H7 (cell line): ENCODE data around the gene ASMT. TPM values are rescaled to one million over a fixed set of nuclear protein-coding genes. Genes with fewer than 3 reads are reported as not detected.
"Not testable (repeated sequence)": the region's sequence is repeated elsewhere in the genome, so short reads cannot be mapped to it uniquely, and the experiment has no call there.

Source experiments
- DNase-seq: peaks from one replicate; pipeline ENCODE4 v3.0.0; 2012
- H3K27me3 ChIP-seq: 2 replicates; pipeline ENCODE4 v1.6.0; 2011; ENCODE audit warnings: mild to moderate bottlenecking, low read length; ENCODE audit not compliant: control insufficient read depth, insufficient read depth
- H3K36me3 ChIP-seq: replicated peaks from 2 replicates; pipeline ENCODE4 v1.5.1; 2011; ENCODE audit warnings: low read length; ENCODE audit not compliant: control insufficient read depth, insufficient read depth
- H3K4me3 ChIP-seq: 2 replicates; pipeline ENCODE4 v1.5.1; 2011; ENCODE audit warnings: low read depth, mild to moderate bottlenecking, control low read depth, low read length, moderate library complexity; ENCODE audit not compliant: insufficient read depth
- total RNA-seq: library from RNA; depleted of rRNA; stranded (reverse); fragments of >200 nt; shearing (Covaris generic); gene quantifications from 2 replicates; pipeline ENCODE4 v1.2.3, GENCODE V29; 2014

ASMT gene
- total RNA-seq, 1 experiment from 2014 or later, result 0.14 TPM

DNA sequence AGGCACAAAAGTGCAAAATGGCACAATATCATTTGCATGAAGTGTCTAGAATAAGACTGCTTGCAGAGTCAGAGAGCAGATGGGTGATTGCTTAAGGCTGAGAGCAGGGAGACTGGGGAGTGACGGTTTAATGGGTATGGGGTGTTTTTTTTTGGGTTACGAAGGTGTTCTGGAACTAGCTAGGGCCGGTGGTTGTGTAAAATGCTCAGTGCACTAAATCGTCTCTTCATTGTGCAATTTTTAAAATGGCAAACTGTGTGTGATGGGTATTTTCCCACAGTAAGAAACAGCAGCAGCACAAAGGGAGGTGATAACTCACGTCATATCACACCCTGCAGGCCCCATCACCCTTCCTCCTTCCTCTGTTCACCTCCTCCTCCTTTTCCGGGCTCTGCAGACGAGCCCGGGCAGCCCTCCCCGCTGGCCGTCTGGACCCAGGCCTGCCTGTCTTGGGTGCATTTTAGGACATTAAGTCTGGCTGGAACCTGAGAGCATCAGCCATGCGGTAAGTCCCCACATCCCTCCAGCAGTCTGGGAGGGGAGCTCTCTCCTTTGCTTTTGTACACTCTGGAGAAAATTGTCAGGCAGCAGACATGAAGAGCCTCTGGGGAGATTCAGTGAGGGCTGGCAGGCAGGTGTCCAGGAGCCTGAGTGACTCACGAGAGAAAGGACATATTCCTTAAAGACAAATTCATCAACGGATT lies 42.7 kb downstream of the ASMT start:
- DNase-seq, result no peak
- Histone ChIP-seq H3K36me3 (no peaks in the 10 kb centered on the region), H3K4me3 (no peak overlapping the region), H3K27me3 (no peaks in the 10 kb centered on the region)

GRCh38 chrX:1658071-1658491 lies 43.2 kb downstream of the ASMT start:
- DNase-seq, result no peak
- Histone ChIP-seq H3K36me3 (no peaks in the 10 kb centered on the region), H3K27me3 (no peaks in the 10 kb centered on the region), H3K4me3 (no peak overlapping the region)

GRCh38 chrX:1659664-1660461 lies 45.0 kb downstream of the ASMT start:
- no peaks in the 10 kb centered on the region for H3K36me3 ChIP-seq
- H3K4me3 ChIP-seq, result no peak overlapping the region
- DNase-seq, result no peak
- no peaks in the 10 kb centered on the region for H3K27me3 ChIP-seq

DNA sequence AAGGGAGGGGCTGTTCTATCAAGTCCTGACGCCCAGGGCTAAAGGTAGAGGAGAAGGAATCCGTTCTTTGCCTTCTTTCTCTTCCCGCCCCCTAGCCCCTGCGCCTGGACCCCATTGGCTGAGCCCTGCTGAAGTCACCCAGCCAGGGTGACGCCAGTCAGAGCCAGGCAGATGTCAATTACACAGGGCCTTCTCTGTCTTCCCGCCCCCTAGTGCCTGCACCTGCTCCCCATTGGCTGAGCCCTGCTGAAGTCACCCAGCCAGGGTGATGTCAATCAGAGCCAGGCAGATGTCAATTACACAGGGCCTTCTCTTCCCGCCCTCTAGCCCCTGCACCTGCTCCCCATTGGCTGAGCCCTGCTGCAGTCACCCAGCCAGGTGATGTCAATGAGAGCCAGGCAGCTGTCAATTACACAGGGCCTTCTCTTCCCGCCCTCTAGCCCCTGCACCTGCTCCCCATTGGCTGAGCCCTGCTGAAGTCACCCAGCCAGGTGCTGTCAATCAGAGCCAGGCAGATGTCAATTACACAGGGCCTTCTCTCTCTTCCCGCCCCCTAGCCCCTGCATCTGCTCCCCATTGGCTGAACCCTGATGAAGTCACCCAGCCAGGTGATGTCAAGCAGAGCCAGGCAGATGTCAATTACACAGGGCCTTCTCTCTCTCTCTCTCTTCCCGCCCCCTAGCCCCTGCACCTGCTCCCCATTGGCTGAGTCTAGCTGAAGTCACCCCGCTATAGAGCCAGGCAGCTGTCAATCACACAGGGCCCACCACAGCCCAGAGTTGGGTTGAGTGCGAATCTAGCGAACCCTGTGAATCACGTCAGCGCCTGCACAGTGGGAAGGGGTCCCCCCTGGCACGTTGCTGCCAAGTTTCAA lies 46.4 kb downstream of the ASMT start:
- peak; percentile 92 for DNase-seq
- Histone ChIP-seq H3K4me3 (no peak overlapping the region), H3K36me3 (no peaks in the 10 kb centered on the region), H3K27me3 (no peaks in the 10 kb centered on the region)

DNA sequence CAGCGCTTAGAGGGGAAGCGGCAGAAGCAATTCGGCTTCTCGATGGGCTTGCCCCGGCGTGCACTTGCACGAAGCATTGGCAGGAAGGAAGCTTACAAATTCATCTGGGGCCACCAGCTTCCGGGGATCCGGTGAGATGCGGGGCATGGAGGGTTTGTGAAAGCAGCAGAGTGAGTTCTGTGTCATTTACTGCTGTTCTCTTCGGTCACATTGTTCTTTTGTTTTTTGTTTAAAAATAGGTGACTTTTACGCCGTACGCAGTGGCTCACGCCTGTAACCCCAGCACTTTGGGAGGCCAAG lies 47.0 kb downstream of the ASMT start:
- Histone ChIP-seq H3K27me3 (no peaks in the 10 kb centered on the region), H3K4me3 (no peak overlapping the region), H3K36me3 (no peaks in the 10 kb centered on the region)
- DNase-seq, result no peak

- no peaks in the 10 kb centered on the region for H3K27me3 ChIP-seq
- H3K4me3 ChIP-seq, result no peak overlapping the region
- no peaks in the 10 kb centered on the region for H3K36me3 ChIP-seq
- DNase-seq, result no peak
These were observed 52.7 kb downstream of the ASMT start for GRCh38 chrX:1667566-1667965.

GRCh38 chrX:1673337-1673736 lies 58.5 kb downstream of the ASMT start:
- Histone ChIP-seq H3K4me3 (no peak overlapping the region), H3K36me3 (no peaks in the 10 kb centered on the region), H3K27me3 (no peaks in the 10 kb centered on the region)
- DNase-seq, result peak; percentile 58

DNA sequence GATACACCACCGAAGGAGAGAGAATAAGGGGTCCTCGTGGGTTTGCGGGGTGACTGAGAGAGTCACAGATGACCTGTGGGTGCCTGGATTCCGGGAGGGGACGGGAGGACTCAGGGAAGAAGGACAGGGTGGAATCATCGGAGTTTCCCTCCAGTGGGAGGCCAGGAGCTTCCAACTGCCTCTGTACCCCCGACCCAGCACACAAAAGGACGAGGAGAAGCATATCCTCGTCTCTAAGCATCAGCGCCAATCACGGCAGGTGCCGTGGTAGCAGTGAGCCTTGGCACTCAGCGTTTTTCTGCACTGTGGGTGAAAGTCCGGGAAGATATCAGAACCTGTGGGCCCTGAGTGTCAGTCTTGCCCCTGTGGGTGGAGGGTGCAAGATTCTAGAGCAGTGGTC lies 62.0 kb downstream of the ASMT start:
- H3K27me3 ChIP-seq, result no peaks in the 10 kb centered on the region
- H3K4me3 ChIP-seq, result no peak overlapping the region
- no peak for DNase-seq
- H3K36me3 ChIP-seq, result no peaks in the 10 kb centered on the region

DNA sequence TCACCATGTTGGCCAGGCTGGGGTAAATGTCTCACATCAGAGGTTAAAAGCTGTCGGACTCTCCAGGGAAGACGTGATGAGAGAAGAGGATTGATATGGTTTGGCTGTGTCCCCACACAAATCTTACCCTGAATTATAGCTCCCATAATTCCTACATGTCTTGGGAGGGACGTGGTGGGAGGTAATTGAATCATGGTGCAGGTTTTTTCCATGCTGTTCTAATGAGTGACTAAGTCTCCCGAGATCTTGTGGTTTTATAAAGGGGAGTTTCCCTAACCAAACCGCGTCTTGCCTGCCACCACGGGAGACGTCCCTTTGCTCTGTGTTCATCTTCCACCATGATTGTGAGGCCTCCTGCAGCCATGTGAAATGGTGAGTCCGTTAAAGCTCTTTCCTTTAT lies 64.4 kb downstream of the ASMT start:
- no peak overlapping the region for H3K4me3 ChIP-seq
- DNase-seq, result no peak
- H3K36me3 ChIP-seq, result no peaks in the 10 kb centered on the region

GRCh38 chrX:1681439-1681838 lies 66.6 kb downstream of the ASMT start:
- no peaks in the 10 kb centered on the region for H3K27me3 ChIP-seq
- no peak for DNase-seq
- H3K36me3 ChIP-seq, result no peaks in the 10 kb centered on the region
- no peak overlapping the region for H3K4me3 ChIP-seq

More for the DNA sequence above, 64.4 kb downstream of the ASMT start:
- no peaks in the 10 kb centered on the region for H3K27me3 ChIP-seq

DNA sequence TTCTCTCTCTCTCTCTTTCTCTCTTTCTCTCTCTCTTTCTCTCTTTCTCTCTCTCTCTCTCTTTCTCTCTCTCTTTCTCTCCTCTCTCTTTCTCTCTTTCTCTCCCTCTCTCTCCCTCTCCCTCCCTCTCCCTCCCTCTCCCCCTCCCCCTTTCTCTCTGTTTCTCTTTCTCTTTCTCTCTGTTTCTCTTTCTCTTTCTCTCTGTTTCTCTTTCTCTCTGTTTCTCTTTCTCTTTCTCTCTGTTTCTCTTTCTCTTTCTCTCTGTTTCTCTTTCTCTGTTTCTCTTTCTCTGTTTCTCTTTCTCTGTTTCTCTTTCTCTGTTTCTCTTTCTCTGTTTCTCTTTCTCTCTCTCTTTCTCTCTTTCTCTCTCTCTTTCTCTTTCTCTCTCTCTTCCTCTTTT lies 67.0 kb downstream of the ASMT start:
- DNase-seq, H3K36me3 ChIP-seq, H3K27me3 ChIP-seq, H3K4me3 ChIP-seq: not testable (repeated sequence)

DNA sequence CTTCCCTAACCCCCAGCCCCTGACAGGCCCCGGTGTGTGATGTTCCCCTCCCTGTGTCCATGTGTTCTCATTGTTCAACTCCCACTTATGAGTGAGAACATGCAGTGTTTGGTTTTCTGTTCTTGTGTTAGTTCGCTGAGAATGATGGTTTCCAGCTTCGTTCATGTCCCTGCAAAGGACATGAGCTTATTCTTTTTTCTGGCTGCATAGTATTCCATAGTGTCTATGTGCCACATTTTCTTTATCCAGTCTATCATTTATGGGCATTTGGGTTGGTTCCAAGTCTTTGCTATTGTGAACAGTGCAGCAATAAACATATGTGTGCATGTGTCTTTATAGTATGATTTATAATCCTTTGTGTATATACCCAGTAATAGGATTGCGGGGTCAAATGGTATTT lies 67.6 kb downstream of the ASMT start:
- H3K36me3 ChIP-seq, DNase-seq, H3K27me3 ChIP-seq, H3K4me3 ChIP-seq: not testable (repeated sequence)

GRCh38 chrX:1684883-1685282 lies 70.0 kb downstream of the ASMT start:
- not testable (repeated sequence) for DNase-seq, H3K4me3 ChIP-seq, H3K27me3 ChIP-seq, H3K36me3 ChIP-seq

DNA sequence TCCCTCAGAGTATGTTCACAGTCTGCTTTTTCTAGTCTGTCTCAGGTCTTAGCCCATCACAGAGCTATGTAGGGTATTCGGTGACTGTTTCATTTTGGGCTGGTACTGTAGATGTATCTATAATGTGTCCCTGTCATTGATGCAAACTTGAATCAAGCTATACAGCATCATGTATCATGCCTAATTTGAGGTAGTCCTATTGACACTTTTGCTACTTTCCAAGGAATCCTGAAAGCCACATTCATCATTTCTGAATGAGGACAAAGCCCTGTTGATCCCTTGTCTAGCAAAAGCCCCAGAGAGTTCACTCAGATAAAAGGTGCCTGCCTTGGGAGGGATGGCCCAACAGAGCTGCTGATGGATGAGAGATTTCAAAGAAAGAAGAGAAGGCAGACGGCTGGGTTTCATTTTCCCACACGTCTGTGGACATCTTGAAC lies 70.6 kb downstream of the ASMT start:
- not testable (repeated sequence) for H3K4me3 ChIP-seq, H3K27me3 ChIP-seq, DNase-seq

DNA sequence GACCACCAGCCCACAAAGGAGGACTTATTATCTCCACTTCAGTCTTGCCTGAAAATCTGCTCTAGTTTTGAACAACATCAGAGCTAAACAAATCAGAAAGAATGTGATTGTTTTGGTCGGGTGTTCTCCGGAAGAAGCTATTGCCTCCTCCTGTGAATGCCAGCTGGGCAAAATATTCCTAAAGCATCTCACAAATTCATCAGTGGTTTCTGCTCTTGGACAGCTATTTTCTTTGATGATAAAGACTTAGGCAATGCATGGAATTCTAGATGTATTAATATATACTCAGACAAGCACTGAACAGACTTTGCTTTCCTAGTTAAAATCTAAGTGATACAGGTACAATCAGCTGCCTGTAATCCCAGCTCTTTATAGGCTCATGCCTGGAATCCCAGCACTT lies 71.8 kb downstream of the ASMT start:
- H3K4me3 ChIP-seq, result no peak overlapping the region
- no peak for DNase-seq
- H3K36me3 ChIP-seq, result no peaks in the 10 kb centered on the region
- no peaks in the 10 kb centered on the region for H3K27me3 ChIP-seq

More for the DNA sequence above, 70.6 kb downstream of the ASMT start:
- H3K36me3 ChIP-seq, result not testable (repeated sequence)
